ENCODE measurements around the gene DENND4B.
"Not testable (repeated sequence)": the region's sequence is repeated elsewhere in the genome, so short reads cannot be mapped to it uniquely, and the experiment has no call there.

Gene DENND4B

DNA sequence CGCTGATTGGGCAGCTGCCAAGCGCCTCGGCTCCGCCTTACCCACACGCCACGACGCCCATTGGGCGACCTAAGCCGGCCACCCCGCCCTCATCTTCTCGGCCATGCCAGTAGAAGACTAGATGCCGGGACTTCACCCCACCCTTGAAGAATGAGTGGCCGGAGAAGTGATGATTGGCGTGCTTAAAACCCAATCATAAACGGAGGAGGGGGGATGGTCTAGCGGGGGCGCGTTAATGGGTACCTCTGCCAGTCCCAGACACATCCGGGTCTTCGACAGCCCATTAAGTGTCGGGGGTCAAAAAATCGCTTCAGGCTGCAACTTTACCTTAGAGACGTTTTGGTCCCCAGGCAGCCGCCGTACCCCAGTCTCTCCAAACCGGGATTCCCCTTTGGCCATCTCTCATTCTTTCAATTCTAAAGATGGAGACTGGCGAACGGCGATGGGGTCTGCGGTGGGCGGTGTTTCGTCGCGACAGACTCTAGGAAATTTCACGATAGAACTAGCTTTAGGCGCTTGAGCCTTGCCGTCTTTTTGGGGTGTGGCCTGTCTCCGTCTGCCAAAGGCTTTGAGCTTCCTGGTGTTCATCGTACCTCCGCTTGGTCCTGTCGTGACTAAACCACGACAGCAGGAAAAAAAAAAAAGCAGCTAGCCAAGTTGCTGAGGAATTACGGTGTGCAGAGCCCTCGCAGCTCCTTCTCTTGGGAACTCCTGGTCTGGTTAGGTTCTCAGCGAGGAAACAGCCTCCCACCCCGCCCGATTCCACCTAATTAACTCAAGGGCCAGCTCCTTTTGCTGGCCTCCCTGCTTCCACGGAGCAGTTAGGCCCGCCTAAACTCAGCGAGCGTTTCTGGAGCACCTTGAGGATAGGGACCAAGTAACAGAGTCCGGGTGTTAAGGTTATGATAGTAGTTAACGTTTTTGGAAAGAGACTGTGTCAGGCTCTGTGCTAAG, 23.3 kb downstream of the DENND4B start, which contains the start of gene GATAD2B:
Gene GATAD2B, minus strand, starts transcription at position 1 of the 954 bp plus-strand sequence. CDS start 94,625 bp downstream, outside the sequence.
- DNase-seq: peak; percentile 99

DNA sequence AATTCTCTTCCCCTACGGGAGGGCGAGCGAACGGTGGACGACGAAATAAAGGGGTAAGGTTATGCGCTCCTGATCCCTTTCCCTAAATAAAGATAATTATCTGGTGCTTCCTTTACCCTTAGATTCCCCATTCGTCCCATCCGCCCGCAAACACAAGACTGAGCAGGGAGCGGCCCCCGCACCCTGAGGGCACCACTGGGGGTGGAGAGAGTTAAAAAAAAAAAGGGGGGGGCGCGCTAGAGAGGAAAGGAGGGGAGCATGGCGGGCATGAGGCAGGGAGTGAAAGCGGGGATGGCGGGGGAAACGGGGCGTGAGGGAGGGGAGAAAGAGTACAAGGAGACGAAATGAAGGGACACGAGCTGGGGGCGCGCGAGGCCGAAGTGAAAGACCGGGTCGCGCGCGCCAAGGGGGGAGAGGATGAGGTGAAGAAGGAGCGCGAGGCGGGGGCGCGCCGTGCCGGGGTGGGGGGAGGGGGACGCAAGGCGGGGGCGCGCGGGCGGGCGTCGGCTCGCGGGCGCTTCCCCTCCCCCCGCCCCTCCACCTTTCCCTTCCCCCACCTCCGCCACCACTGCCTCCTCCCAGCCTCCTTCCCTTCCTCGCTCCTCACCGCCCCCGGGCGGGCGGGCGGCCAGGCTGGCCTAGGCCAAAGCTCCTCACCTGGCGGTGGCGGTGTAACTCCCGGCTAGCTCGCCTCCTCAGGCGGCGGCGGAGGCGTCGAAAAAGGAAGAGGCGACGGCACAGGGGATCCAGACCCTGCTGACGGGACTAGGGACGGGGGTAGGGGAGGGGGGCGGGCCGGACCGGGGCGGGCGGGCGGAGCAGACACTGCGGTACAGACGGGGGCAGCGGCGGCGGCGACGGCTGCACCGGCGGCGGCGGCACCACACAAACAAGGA, 24.2 kb downstream of the DENND4B start:
- DNase-seq: no peak

GRCh38 chr1:153921803-153922075, 24.8 kb downstream of the DENND4B start:
- DNase-seq: no peak

- DNase-seq: no peak
These were observed 25.3 kb downstream of the DENND4B start for GRCh38 chr1:153921080-153921802.

GRCh38 chr1:153919876-153920852, 26.4 kb downstream of the DENND4B start:
- no peak for DNase-seq

DNA sequence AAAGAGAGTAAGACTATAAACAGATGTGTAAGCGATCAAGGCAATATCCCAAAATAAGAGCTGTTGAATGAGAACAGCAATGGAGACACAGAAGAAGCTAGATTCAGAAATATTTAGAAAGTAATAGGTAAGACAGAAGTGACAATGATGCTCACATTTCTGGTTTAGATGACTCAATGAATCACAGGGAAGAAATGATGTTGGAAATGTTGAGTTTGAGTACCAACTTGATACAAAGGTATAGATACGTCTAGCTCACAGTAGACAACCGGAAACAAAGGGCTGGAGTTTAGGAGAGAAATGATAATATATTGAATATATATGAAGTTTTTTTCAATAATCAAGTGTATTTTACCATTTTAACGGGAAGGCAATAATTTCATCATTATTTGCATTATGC, 30.2 kb downstream of the DENND4B start:
- no peak for DNase-seq

DNA sequence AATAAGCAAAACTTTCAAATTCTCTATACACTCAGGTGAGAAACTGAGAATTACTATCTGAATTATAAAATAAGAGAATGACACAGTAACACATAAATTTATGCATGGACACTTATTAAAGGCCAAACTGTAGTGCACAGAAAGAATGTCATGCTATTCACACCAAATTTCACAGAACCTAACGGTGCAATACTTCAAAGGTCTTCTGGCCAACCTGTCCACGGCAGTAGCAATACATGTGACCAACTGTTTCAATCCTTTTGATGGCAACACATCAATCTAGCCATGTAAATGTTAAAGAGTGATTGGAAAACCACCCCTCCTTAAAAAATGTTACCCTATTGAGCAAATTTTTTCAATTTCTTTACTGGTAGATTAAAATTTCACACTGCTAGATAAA, 34.2 kb downstream of the DENND4B start:
- DNase-seq: no peak

DNA sequence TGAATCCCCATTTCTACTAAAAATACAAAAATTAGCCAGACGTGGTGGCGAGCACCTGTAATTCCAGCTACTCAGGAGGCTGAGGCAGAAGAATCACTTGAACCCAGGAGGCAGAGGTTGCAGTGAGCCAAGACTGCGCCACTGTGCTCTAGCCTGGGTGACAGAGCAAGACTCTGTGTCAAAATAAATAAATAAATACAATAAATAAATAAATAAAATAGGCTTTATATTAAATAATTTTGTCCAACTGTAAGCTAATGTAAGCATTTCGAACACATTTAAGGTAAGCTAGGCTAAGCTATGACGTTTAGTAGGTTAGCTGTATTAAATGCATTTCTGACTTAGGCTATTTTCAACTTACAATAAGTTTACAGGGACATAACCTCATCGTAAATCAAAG, 36.0 kb downstream of the DENND4B start:
- not testable (repeated sequence) for DNase-seq

- DNase-seq: no peak
These were observed 38.4 kb downstream of the DENND4B start for GRCh38 chr1:153908071-153908470.

DNA sequence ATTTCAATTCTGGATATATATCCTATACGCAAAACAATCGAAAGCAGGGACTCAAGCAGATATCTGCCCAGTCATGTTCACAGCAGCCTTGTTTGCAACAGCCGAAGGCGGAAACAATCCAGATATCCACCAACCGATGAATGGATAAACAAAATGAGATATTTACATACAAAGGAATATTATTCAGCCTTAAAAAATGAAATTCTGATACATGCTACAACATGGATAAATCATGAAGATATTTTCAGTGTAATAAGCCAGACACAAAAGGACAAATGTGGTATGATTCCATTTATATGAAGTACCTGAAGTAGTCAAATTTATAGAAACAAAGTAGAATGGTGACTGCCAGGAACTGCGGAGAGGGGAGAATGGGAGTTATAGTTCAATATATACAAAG, 39.4 kb downstream of the DENND4B start:
- DNase-seq: no peak

- DNase-seq: no peak
These were observed 40.1 kb downstream of the DENND4B start for GRCh38 chr1:153906396-153906795.

DNA sequence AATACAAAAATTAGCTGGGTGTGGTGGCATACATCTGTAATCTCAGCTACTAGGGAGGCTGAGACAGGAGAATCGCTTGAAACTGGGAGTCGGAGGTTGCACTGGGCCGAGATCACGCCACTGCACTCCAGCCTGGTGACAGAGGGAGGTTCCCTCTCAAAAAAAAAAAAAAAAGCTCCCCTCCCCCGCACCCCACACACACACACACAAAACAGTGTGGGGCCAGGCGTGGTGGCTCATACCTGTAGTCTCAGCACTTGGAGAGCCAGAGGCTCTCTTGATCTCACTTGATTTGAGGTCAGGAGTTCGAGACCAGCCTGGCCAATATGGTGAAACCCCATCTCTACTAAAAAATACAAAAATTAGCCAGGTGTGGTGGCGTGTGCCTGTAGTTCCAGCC, 40.6 kb downstream of the DENND4B start:
- DNase-seq: not testable (repeated sequence)

- DNase-seq: no peak
These were observed 42.6 kb downstream of the DENND4B start for GRCh38 chr1:153903841-153904455.

GRCh38 chr1:153899509-153899908, 47.0 kb downstream of the DENND4B start:
- no peak for DNase-seq

DNA sequence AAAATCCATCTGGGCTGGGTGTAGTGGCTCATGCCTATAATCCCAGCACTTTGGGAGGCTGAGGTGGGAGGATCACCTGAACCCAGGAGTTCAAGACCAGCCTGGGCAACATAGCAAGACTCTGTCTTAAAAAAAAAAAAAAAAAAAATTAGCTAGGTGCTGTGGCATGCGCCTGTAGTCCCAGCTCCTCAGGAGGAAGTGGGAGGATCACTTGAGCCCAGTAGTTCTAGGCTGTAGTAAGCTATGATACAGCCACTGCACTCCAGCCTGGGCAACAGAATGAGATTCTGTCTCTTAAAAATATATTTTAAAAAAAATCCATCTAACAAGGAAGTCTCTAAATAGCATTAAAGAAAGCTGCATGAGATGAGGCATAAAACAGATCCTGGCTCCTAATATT, 50.7 kb downstream of the DENND4B start:
- not testable (repeated sequence) for DNase-seq

- not testable (repeated sequence) for DNase-seq
These were observed 55.5 kb downstream of the DENND4B start for GRCh38 chr1:153891042-153891441.

DNA sequence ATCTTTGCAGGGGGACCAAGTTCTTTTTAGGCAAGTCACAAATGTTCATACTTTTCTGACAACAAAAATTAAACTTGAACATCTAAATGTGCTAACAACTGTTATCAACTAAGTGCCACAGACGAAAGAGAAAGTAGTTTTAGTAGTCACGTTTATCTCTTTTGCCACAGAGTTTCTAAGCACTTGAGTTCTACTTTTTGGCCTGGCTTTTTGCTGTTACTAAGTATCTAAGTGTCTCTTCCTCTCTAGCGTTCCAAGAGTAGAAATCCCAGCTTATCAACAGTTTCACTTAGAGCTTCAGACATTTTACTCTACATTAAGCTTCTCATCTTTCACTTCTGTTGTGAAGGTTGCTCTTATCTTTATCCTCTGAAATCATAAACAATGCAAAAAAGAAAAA, 58.0 kb downstream of the DENND4B start:
- no peak for DNase-seq

DNA sequence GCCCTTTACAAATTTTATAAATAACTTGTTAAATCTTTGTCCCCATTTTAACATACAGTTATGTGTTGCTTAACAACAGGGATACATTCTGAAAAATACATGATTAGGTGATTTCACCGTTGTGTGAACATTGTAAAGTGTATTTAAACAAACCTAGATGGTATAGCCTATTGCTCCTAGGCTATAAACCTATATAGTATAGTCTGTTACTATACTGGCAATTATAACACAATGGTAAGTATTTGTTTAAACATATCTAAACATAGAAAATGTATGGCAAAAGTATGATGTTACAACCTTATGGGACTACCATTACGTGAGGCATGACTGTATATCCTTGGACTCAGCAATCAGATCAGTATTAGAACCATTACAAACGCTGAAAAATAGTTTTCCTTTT, 60.4 kb downstream of the DENND4B start:
- no peak for DNase-seq

DNA sequence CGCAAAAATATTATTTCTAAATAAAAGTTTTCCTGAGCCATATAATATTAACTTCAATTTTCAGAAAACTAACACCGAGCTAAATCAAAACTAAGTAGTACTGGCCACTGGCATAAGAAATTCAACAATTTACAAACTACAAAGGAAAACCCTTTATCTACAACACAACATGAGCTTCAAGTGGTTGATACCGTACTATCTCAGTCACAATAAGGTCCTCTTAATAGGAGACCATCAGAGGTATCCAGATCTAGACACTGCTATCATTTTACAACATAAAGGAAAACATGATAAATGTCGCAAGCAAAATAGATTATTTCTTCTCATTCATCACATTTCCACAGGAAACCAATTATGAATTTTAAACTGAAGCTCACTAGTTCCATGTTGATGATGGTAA, 63.3 kb downstream of the DENND4B start:
- DNase-seq: no peak

DNA sequence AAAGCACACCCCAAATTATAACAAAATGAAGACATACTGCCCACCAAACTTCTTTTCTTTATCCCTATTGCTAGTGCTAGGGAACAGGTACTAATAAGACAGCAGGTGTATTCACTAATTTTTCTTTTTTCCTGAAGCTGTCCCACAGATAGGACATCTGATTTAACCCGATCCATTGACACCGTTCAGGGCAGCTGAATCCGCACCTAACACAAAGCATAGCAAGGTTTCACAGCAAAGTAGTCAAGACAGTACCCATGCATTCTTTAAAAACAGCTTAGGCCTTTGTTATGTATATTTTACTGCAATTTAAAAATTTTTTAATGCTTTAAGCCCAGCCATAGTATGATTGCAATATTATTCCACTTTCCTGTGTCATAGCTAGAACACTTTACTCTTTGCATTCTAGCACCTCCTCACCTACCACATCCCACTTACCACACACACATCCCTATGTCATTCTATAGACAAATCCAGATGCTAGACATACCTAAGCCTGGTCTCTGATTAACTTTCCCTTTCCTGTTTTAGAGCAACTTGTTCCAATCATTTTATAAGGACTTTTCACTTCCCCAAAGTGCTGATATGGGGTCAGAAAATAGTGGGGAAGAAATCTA, 64.1 kb downstream of the DENND4B start:
- DNase-seq: no peak

DNA sequence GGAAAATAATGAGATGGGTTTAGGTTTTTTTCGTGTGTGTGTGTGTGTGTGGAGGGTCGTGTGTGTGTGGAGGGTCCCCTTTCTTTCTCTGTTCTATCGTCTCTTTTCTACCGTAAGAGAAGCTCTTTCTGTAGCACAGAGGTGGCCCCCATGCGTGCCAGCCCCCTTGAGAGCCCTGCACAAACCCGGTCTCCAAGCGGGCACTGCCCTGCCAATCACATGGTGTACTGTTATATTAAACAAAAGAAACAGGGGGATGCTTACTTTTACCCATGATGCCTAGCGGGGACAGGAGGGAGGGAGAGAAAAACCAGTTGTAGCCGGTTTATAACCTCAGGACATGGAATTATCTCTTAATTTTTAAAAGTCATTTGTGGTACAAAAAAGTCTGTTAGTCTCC, 64.8 kb downstream of the DENND4B start:
- DNase-seq: peak; percentile 87
